Dendritic cell treated with granulocyte-macrophage colony-stimulating factor and Interleukin-4, amounts not matched to agents 40 ng/mL and 50 ng/mL, for 4 days (primary cell): ENCODE measurements around the gene SLU7.

Source experiments
- H3K27ac Mint-ChIP-seq: one replicate; pipeline ENCODE4 v1.8.0; 2022; ENCODE audit warnings: mild to moderate bottlenecking, mixed read lengths
- H3K27me3 Mint-ChIP-seq: one replicate; pipeline ENCODE4 v1.8.0; 2022; ENCODE audit warnings: mild to moderate bottlenecking, mixed read lengths
- H3K36me3 Mint-ChIP-seq: one replicate; pipeline ENCODE4 v1.8.0; 2022; ENCODE audit warnings: low read depth, mixed read lengths
- H3K4me1 Mint-ChIP-seq: one replicate; pipeline ENCODE4 v1.8.0; 2022; ENCODE audit warnings: low read depth, mixed read lengths
- H3K4me3 Mint-ChIP-seq: one replicate; pipeline ENCODE4 v1.8.0; 2022; ENCODE audit warnings: mild to moderate bottlenecking, moderate library complexity, mixed read lengths
- H3K9me3 Mint-ChIP-seq: one replicate; pipeline ENCODE4 v1.8.0; 2022; ENCODE audit warnings: mixed read lengths
- intact Hi-C: fragments of 100-400 bp; cut with micrococcal nuclease; formaldehyde crosslinking; loops from one replicate; pipeline ENCODE4 v1.15.0; 2022

The SLU7 gene

DNA sequence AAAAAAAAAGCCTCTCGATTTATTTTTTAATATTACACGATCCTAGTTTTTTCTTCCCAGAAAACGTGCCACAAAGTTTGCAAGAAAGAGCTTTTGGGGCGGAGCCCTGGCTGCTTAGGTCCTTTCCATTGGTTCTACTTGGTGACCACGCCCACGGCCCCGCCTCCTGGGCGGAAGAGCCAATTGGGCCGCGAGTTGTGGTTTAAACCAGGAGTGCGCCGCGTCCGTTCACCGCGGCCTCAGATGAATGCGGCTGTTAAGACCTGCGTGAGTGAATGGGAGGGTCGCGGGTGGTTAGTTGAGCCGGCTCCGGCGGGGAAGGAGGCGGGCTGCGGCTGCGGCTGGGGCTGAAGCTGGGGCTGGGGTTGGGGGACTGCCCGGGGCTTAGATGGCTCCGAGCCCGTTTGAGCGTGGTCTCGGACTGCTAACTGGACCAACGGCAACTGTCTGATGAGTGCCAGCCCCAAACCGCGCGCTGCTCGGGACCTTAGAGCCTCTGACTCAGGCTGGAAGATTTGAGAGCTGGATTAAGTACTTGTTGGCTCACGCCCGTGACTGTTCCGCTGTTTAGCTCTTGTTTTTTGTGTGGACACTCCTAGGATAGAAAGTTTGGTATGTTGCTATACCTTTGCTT lies 2.9 kb upstream of the SLU7 start, which contains the start of gene PTTG1:
Gene PTTG1, plus strand, starts transcription at position 231 of the 634 bp plus-strand sequence. CDS start 458 bp downstream, outside the sequence.
- H3K27ac Mint-ChIP-seq: peak within 1 kb of the TSS; percentile 88
- H3K27me3 Mint-ChIP-seq: no peaks in the 10 kb centered on the region
- H3K4me3 Mint-ChIP-seq: peak within 1 kb of the TSS; percentile 97
- intact Hi-C loops: loop anchor here (10.0 kb wide), 1 partner anchor 283 kb away; no protein-coding TSS in a partner anchor
- H3K36me3 Mint-ChIP-seq: peaks cover 18% of the 10 kb centered on the region
- peaks cover 39% of the 10 kb centered on the region for H3K4me1 Mint-ChIP-seq
- no peaks in the 10 kb centered on the region for H3K9me3 Mint-ChIP-seq

DNA sequence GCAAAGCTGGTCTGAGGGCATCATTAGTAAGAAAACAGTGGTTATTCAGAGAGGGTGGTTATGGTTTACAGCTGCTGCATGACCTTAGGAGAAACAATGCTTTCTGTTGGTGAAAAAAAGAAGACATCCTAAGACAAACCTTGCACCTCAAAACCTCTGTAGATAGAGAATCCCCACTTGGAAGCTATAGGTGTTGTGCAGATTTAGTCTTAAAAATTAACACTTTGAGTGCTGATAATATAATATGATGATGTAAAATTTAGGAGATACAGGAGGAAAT lies 1.4 kb upstream of the SLU7 start:
- H3K4me1 Mint-ChIP-seq: peaks cover 52% of the 10 kb centered on the region
- H3K27ac Mint-ChIP-seq: peak overlapping the region; percentile 96
- no peak overlapping the region for H3K4me3 Mint-ChIP-seq
- H3K36me3 Mint-ChIP-seq: peaks cover 33% of the 10 kb centered on the region
- no peaks in the 10 kb centered on the region for H3K9me3 Mint-ChIP-seq
- intact Hi-C loops: loop anchor here (10.0 kb wide), 1 partner anchor 285 kb away; no protein-coding TSS in a partner anchor
- no peaks in the 10 kb centered on the region for H3K27me3 Mint-ChIP-seq

DNA sequence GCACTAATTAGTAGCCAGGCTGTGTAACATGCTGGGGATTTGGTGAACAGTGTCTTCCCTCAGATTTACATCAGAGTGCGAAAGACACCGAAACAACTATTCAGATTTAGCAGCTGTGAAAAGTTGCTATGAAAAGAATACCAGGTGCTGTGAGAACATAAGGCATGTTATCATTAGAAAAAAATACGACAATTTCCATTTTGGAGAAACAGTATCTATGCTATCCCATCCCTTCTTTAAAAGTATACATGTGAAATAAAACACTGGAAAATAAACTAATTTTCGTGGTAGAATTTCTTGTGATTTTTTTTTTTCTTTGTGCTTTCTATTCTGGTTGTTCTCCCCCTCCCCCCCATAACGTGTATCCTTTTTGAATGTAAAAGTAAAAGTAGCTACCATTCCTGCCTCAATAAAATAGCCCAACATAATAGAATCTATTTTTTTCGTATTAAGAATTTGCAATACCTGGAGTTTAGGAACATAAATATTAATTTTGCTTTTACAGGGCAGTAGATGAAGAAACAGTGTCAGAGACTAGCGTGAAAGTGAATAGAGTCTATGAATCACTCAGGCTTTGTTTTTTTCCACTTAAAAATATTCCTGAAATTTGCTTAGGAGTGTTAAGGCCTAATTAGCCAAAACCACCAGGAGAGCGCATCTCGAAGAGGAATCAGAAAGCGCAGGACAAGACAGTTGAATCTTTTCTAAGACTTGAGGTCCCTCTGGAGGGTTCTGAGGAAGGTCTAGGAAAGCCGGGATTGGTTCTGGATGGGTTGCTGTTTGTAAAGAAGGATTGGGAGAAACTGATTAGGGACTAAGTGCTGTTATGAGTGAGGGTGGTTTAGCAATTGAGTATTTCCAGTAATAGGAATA lies 813 bp upstream of the SLU7 start:
- intact Hi-C loops: loop anchor here (2.0 to 10.0 kb wide), 2 partner anchors 19 to 285 kb away; partner anchors contain the start of gene FAM200C
- Mint-ChIP-seq H3K36me3 (peaks cover 38% of the 10 kb centered on the region), H3K9me3 (no peaks in the 10 kb centered on the region), H3K27me3 (no peaks in the 10 kb centered on the region), H3K27ac (peak overlapping the region; percentile 96), H3K4me1 (peaks cover 53% of the 10 kb centered on the region), H3K4me3 (peak overlapping the region; percentile 99)

- Mint-ChIP-seq H3K9me3 (no peaks in the 10 kb centered on the region), H3K27ac (peak within 1 kb of the TSS; percentile 90), H3K4me3 (peak within 1 kb of the TSS; percentile 86), H3K36me3 (peaks cover 28% of the 10 kb centered on the region), H3K27me3 (no peaks in the 10 kb centered on the region), H3K4me1 (peaks cover 5% of the 10 kb centered on the region)
- intact Hi-C loops: loop anchor here (2.0 kb wide), 1 partner anchor 19 kb away; the partner anchor contains the start of gene SLU7
These were observed 19.2 kb downstream of the SLU7 start, which contains the start of gene FAM200C for GRCh38 chr5:160399402-160400353. Gene FAM200C (minus strand): TSS chr5:160400054. CDS start chr5:160395490, 4,564 bp downstream.

GRCh38 chr5:160398806-160399205 lies 20.1 kb downstream of the SLU7 start:
- H3K27me3 Mint-ChIP-seq: no peaks in the 10 kb centered on the region
- peaks cover 20% of the 10 kb centered on the region for H3K36me3 Mint-ChIP-seq
- H3K4me1 Mint-ChIP-seq: peaks cover 5% of the 10 kb centered on the region
- H3K27ac Mint-ChIP-seq: no peak overlapping the region
- H3K9me3 Mint-ChIP-seq: no peaks in the 10 kb centered on the region
- H3K4me3 Mint-ChIP-seq: peak overlapping the region; percentile 86
- intact Hi-C loops: no loop called here

DNA sequence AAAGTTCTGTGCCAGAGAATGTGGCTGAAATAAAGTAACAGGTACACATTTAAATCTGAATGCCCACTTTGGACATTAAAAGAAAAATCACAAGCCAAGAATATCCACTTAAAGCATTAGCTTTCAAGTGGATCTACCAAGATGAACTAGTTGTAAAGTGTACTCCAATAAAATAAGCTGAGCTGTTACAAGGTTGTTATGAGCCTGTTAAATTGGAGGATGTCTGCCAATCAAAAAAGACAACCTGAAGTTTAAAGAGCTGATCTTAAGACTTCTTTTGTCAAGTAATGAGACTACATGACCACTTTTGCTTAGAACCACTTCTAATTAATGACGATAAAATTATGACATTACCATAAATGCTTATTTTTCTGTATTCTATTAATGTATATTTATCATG lies 21.4 kb downstream of the SLU7 start:
- no peak overlapping the region for H3K27ac Mint-ChIP-seq
- H3K4me3 Mint-ChIP-seq: no peak overlapping the region
- intact Hi-C loops: no loop called here
- no peaks in the 10 kb centered on the region for H3K27me3 Mint-ChIP-seq
- H3K4me1 Mint-ChIP-seq: peaks cover 5% of the 10 kb centered on the region
- H3K9me3 Mint-ChIP-seq: no peaks in the 10 kb centered on the region
- peaks cover 6% of the 10 kb centered on the region for H3K36me3 Mint-ChIP-seq

GRCh38 chr5:160395111-160395510 lies 23.8 kb downstream of the SLU7 start:
- Mint-ChIP-seq H3K36me3 (no peaks in the 10 kb centered on the region), H3K27me3 (no peaks in the 10 kb centered on the region), H3K27ac (no peak overlapping the region), H3K4me1 (peaks cover 2% of the 10 kb centered on the region), H3K9me3 (no peaks in the 10 kb centered on the region), H3K4me3 (no peak overlapping the region)
- intact Hi-C loops: no loop called here

- intact Hi-C loops: loop anchor here (2.0 to 5.0 kb wide), 2 partner anchors 309 to 370 kb away; no protein-coding TSS in a partner anchor
- no peaks in the 10 kb centered on the region for H3K36me3 Mint-ChIP-seq
- no peak overlapping the region for H3K4me3 Mint-ChIP-seq
- H3K27ac Mint-ChIP-seq: no peak overlapping the region
- H3K9me3 Mint-ChIP-seq: peaks cover 20% of the 10 kb centered on the region
- no peaks in the 10 kb centered on the region for H3K4me1 Mint-ChIP-seq
- no peaks in the 10 kb centered on the region for H3K27me3 Mint-ChIP-seq
These were observed 27.8 kb downstream of the SLU7 start for GRCh38 chr5:160390787-160391696.

DNA sequence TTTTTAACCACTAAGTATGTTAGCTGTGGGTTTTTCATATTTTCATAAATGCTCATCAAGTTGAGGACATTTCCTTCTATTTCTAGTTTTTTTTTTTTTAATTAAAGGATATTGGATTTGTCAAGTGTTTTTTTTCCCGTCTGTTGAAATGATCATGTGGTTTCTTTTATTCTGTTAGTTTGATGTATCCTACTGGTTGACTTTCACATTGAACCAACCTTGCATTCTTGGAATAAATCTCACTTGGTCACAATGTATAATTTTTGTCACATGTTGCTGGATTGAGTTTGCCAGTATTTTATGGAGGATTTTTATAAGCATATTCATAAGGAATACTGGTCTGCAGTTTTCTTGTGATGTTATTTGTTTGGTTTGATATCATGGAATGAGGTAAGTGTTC lies 31.4 kb downstream of the SLU7 start:
- peaks cover 20% of the 10 kb centered on the region for H3K9me3 Mint-ChIP-seq
- H3K4me1 Mint-ChIP-seq: no peaks in the 10 kb centered on the region
- H3K4me3 Mint-ChIP-seq: no peak overlapping the region
- no peak overlapping the region for H3K27ac Mint-ChIP-seq
- no peaks in the 10 kb centered on the region for H3K36me3 Mint-ChIP-seq
- intact Hi-C loops: no loop called here
- H3K27me3 Mint-ChIP-seq: no peaks in the 10 kb centered on the region

DNA sequence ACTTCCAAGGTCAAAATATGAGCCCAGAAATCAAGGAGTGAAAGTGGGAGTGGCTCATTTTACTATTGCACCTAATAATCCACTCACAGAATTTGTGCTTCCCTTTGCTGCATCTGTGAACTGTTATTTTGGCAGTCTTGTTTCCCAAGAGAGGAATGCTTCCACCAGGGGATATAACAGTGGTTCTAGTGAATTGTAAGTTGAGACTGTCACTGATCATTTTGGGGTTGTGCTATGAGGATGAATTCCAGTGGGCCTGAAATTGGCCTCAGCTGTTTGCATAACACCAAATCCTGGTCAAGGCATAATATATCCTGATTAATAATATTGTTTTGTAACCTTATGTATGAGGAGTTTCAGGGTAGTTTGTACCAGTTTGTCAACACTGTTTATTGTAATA lies 33.4 kb downstream of the SLU7 start:
- Mint-ChIP-seq H3K27me3 (peaks cover 2% of the 10 kb centered on the region), H3K4me3 (no peak overlapping the region), H3K27ac (no peak overlapping the region), H3K9me3 (peaks cover 20% of the 10 kb centered on the region), H3K36me3 (no peaks in the 10 kb centered on the region), H3K4me1 (no peaks in the 10 kb centered on the region)
- intact Hi-C loops: no loop called here

- Mint-ChIP-seq H3K27me3 (peaks cover 2% of the 10 kb centered on the region), H3K9me3 (peaks cover 20% of the 10 kb centered on the region), H3K36me3 (no peaks in the 10 kb centered on the region), H3K27ac (no peak overlapping the region), H3K4me1 (no peaks in the 10 kb centered on the region), H3K4me3 (no peak overlapping the region)
- intact Hi-C loops: no loop called here
These were observed 34.2 kb downstream of the SLU7 start for GRCh38 chr5:160384681-160385080.

DNA sequence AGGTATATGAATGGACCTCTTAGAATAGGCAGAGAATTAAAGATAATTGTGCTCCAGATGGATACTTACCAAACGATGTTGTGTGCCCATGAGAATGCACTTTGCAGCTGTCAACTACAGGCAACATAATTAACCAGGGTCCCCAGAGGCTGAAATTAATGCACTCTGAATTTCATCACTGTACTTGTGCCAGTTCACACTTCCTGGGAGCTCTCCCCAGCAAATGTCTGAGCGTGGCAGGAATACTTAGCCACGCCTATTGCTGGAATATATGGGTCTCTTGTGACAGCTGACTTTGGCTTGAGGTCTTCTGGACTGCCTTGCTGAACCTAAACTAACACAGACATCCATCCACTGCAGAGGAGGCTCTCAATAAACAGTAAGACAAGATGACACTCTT lies 36.5 kb downstream of the SLU7 start:
- Mint-ChIP-seq H3K27me3 (peaks cover 2% of the 10 kb centered on the region), H3K9me3 (peaks cover 3% of the 10 kb centered on the region), H3K36me3 (no peaks in the 10 kb centered on the region), H3K27ac (no peak overlapping the region), H3K4me1 (no peaks in the 10 kb centered on the region), H3K4me3 (no peak overlapping the region)
- intact Hi-C loops: no loop called here

GRCh38 chr5:160380041-160380440 lies 38.8 kb downstream of the SLU7 start:
- Mint-ChIP-seq H3K4me3 (no peak overlapping the region), H3K9me3 (no peaks in the 10 kb centered on the region), H3K36me3 (no peaks in the 10 kb centered on the region), H3K27me3 (peaks cover 9% of the 10 kb centered on the region), H3K4me1 (no peaks in the 10 kb centered on the region), H3K27ac (no peak overlapping the region)
- intact Hi-C loops: no loop called here
